ENCODE measurements around the gene IL10RB.
A peak's percentile ranks its signal among the peaks of the same experiment; 100 is the strongest.
"Not testable (repeated sequence)": the region's sequence is repeated elsewhere in the genome, so short reads cannot be mapped to it uniquely, and the experiment has no call there.

IL10RB gene

DNA sequence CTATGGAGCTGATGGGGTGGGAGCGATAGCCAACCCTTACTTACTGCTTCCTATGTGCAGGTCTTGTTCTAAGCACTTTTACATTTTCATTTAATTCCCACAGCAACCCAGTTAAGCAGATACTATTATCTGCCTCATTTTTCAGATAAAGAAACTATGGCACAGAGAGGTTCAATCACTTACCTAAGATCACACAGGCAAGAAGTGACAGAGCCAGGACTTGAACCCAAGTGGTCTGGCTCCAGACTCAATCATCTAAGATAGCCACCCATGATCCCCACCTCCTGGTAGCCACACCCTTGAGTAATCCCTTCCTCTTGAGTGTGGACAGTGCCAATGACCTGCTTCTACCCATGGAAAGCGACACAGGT is 35.5 kb downstream of the IL10RB start:
- no peak for DNase-seq (ENCODE audit: low read depth in 2 of 2)

GRCh38 chr21:33302055-33302454 is 35.9 kb downstream of the IL10RB start:
- no peak for DNase-seq (ENCODE audit: low read depth in 2 of 2)

DNA sequence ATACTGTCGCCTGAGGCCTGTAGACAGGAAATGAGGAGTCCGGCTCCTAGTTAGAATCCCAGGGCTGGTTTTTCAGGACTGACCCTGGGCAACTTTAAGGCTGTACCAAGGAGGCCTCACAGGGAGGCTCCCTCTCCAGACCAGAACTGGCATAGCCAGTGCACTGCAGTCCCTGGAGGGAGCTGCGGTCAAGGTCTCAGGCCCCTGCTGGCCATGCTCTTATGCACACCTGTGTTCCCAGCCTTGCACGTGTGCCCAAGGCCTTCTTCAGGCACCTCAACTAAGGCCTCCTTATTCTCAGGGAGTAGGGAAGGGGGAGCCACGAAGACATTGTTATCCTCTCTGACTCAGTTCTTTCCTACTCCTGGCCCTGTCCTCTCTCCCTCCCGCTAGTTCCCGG is 36.6 kb downstream of the IL10RB start:
- DNase-seq (ENCODE audit: low read depth in 2 of 2): no peak

DNA sequence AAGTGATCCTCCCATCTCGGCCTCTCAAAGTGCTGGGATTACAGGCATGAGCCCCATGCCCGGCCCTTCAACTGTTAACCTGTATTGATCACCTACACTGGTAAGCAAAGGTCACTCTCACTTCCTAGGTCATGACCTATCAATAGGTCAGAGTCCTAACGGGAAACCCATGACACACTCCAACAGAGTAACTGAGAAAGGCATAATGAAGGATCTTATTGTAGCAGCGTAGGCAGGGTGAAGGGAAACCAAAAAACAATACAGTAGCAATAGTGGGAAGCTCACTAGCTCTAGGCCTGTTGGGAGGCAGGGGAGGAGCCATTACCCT is 39.1 kb downstream of the IL10RB start:
- DNase-seq (ENCODE audit: low read depth in 2 of 2): no peak

DNA sequence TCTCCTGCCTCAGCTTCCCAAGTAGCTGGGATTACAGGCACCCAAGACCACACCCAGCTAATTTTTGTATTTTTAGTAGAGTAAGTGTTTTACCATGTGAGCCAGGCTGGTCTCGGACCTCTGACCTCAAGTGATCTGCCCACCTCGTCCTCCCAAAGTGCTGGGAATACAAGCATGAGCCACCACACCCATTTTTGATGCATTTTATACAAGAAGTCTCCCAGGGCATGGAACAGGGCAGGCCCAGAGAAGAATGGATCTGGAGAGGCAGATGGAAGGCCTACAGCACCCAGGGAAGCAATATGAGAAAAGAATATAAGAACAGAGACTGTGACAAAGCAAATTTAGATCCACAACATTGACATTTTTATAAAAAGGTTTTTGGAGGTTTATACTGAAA is 39.8 kb downstream of the IL10RB start:
- no peak for DNase-seq (ENCODE audit: low read depth in 2 of 2)

DNA sequence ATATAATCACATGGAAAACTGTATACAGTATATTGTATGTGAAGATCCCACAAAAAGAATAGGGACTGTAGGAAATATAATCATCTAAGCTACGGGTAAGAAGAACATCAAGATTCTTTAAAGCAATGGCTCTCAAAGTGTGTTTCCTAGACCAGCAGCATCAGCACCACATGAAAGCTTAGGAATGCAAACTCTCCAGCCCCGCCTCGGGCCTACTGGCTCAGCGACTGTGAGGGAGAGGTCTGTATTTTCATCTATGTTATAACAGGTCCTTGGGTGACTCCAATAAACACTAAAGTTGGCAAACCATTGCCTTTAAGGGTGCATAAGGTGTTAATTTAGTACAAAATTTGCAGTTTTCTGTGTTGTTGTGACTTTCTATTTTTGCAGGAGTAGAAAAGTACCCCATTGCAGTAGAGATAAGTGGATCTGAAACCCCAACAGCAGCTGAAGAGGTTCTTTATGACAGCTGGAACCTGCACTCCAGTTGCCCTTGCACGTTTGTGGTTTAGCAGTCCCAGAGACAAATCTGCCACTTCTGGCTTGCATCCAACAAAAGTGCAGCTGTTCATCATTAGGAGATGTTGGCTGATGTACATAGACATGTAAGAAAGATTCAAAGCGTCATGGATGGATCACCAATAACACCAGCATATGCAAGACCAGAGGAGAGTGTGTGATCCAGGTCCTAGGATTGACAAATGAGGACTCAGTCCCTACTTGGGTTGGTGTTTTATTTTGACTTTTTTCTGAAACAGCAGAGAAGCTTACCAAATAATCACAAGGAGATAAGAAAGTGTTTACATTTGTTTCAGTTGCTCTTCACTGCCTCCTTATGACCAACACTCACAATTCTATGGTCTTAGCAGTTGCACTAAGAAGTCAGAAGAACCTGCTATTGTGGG is 42.7 kb downstream of the IL10RB start:
- DNase-seq (ENCODE audit: low read depth in 2 of 2): no peak

DNA sequence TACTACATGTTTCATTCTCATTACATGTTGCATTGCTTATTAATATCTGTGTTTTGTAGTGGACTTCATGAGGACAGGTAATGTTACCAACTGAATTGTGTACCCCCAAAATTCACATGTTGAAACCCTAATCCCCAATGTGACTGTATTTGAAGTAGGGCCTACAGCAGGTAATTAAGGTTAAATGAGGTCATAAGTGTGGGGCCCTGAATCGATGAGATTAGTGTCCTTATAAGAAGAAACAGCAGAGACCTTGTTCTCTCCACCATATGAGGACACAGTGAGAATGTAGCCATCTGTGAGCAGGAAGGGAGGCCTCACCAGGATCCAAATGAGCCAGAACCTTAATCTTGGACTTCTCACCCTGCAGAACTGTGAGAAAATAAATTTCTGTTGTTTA is 43.6 kb downstream of the IL10RB start:
- no peak for DNase-seq (ENCODE audit: low read depth in 2 of 2)

DNA sequence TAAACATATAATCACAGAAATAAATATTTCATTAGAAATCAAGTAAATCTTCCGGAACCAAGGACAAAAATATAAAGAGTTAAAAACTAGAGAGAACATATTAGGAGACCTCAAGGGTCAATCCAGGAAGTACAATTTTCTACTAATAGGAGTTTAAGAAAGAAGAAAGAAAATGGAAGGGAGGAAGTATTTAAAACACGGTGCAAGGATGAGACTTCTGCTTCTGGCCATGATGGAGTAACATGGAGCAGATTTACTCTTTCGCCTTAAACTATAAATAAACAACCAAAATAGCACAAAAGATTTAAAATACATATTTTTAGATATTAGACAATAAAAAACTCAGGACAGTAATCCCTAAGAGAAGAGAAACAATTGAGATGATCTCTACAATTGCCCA is 46.0 kb downstream of the IL10RB start:
- no peak for DNase-seq (ENCODE audit: low read depth in 2 of 2)

DNA sequence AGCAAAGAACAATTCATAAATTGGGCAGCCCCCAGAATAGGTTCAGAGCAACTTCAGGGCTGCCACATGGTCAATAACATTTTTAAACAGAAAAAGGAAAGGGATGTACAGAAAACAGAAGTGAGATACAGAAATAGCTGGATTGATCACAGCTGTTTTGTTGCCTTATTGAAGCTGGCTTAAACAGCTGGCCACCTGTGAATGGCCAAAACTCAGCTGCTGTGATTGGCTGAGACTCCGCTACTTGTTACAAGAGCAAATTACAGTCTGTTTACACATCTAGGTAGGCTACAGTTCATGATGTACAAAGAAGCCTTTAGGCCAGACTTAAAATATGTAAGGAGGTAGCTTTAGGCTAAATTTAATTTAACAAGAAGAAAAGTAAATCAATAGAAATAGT is 47.0 kb downstream of the IL10RB start:
- no peak for DNase-seq (ENCODE audit: low read depth in 2 of 2)

DNA sequence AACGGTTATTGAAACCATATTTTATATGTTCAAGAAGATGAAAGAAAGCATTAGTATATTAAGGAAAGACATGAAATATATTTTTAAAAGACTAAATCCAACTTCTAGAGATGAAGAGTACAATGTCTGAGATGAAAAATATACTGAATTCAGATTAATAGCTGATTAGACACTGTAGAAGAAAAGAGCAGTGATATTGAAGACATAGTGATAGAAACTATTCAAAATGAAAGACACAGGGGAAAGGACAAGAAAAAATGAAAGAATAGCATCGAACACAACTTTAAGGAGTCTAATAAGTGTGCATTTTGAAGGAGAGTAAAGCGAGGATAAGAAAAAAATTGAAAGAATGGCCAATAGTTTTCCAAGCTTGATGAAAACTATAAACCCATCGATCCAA is 47.4 kb downstream of the IL10RB start:
- DNase-seq (ENCODE audit: low read depth in 2 of 2): no peak

DNA sequence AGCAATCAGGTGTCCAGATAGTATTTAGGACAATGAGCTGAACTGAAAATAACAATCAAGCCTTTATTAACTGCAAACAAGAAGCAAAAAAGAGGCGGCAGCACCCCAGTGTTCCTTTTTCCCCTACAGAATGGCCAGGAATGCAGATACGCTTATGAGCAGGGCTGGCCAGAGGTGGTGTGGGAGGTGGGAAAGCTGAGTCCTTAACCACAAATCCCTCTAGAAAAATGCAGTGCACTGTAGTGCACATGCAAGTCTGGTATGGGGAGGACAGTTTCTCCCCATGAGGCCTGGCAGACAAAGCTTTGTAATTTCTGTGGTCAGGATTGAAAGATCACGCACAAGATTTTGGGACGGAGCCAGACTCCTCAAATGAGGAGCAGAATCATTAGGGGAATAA is 47.9 kb downstream of the IL10RB start:
- no peak for DNase-seq (ENCODE audit: low read depth in 2 of 2)

DNA sequence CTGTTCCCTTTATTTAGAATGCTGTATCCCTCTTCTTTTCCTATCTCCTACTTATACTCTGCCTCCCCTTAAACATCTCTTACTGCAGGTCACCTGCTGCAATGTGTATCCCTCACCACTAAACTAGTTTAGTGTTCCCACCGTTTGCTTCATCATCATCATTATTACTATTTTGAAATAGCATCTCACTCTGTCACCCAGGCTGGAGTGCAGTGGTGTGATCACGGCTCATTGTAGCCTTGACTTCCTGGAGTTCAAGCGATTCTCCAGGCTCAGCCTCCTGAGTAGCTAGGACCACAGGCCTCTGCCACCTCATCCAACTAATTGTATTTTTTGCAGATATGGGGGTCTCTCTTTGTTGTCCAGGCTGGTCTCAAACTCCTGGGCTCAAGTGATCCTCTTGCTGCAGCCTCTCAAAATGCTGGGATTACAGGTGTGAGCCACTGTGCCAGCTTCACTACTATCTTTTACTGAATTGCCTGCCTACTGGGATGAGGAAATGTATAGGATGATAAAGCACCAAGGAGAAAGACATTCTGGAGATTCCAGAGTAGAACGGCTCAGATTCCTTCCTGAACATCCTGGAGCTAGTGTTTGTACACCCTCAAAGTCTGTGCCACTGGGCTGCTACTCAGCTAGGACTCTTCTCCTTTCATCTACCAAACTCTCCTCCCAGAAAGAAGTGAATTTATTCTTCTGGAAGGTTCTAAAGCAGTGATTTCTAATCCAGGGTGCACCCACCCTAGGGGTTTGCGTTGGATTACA is 50.0 kb downstream of the IL10RB start:
- no peak for DNase-seq (ENCODE audit: low read depth in 2 of 2)

GRCh38 chr21:33317145-33317544 is 51.0 kb downstream of the IL10RB start:
- no peak for DNase-seq (ENCODE audit: low read depth in 2 of 2)

DNA sequence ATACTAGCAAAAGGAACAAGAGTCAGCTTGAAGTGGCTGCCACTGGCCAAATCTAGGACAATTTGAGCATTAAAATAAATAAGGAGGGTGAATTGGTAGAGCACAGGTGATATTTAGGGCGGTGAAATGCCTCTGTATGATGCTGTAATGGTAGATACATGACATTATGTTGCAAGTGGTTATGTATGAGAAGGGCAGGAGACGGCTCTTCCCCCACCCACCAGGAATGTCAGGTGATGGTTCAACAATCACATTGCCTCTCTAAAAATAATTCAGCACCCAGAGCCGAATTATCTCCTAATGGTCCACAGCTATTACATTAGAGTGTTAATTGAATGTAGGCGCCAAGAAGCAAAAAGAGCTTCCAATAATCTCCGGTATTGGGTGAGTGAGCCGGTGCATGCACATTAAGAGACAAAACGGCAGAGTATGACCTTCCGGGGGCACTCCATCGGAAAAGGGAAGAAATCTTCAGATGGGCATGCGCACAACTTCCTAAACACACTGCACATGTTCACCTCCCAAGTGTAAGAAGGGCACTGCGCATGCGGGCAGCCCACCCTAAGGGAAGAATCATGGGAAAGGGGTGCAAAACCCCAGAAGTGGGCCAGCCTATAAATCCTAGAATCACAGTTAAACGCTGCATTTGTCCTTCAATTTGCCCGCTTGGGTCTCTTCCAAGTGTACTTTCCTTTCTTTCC is 51.8 kb downstream of the IL10RB start:
- no peak for DNase-seq (ENCODE audit: low read depth in 2 of 2)

DNA sequence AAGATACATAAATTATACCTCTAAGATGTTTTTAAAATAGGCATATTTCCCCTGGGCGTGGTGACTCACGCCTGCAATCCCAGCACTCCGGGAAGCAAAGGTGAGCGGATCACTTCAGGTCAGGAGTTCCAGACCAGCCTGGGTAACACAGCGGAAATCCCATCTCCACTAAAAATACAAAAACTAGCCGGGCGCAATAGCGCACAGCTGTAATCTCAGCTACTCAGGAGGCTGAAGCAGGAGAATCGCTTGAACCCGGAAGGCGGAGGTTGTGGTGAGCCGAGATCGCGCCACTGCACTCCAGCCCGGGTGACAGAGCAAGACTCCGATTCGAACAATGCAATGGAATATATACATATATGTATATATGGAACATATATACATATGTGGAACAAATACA is 54.8 kb downstream of the IL10RB start:
- DNase-seq (ENCODE audit: low read depth in 2 of 2): not testable (repeated sequence)

GRCh38 chr21:33323610-33324009 is 57.4 kb downstream of the IL10RB start:
- DNase-seq (ENCODE audit: low read depth in 2 of 2): not testable (repeated sequence)

- DNase-seq (ENCODE audit: low read depth in 2 of 2): peak; percentile 98 to 99
Observed at GRCh38 chr21:33324291-33325221, 58.4 kb downstream of the IL10RB start, which contains the start of gene IFNAR1. Gene IFNAR1, plus strand, starts transcription at chr21:33324970. Its CDS starts 86 bp downstream, at chr21:33325056.

DNA sequence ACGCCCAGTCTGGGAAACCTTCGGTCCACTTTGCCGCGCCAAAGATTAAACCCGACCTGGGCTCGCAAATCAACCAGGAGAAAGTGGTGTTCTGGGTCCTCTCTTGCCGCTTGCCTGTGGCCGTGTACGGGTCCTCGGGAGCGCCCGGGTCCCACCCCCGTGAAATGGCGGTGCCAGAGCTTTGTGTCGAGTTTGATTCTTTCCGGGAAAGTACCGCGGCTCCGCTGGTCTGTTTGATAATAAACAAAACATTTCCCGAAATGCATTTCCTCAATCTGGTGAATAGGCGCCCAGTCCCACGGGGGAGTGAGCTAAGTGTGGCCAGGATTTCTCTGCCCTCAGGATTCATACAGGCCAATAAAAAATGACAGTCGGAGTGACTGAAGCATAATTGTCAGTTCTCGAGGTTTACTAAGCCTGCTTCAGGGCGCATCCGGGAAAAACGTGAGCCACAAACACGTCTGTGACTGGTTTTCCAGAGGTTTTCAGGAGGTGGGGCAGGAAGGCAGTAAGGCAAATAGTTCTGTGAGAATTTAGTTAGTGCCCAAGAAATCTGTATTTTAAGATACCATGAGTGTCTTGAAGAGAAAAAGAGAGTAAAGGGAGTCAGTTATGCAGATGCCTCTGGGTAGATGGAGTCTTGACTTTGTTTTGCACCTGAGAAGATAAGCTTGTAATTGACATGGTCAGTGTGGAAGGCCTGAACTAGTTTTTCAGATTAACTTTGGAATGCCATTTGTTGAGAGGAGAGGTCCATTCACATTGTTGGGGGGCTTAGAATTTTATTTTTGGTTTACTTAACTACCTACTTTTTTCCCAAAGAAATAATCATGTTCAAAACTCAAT is 59.3 kb downstream of the IL10RB start:
- peak; percentile 43 to 52 for DNase-seq (ENCODE audit: low read depth in 2 of 2)

GRCh38 chr21:33327326-33327725 is 61.2 kb downstream of the IL10RB start:
- DNase-seq (ENCODE audit: low read depth in 2 of 2): no peak

GRCh38 chr21:33327792-33328433 is 61.7 kb downstream of the IL10RB start:
- no peak for DNase-seq (ENCODE audit: low read depth in 2 of 2)
